Prostate gland (tissue), 2 donors: Measurements from ENCODE around the gene TRMU.
A peak's percentile ranks its signal among the peaks of the same experiment; 100 is the strongest.

Experiments
- CTCF ChIP-seq, 4 experiments: fragments of 200-600 bp in 2 of 4; fragments of 450-650 bp in 2 of 4; sonication (generic) in 2 of 4; IDR thresholded peaks; 1 replicate in 3 of 4; 2 replicates in 1 of 4; pipeline ENCODE4 v1.5.1; 2016 to 2019; ENCODE audit warnings: antibody characterized with exemption in 4 of 4, mild to moderate bottlenecking in 2 of 4, moderate library complexity in 2 of 4
- POLR2A ChIP-seq: fragments of 450-650 bp; IDR thresholded peaks from one replicate; pipeline ENCODE4 v1.6.1; 2016; ENCODE audit warnings: antibody characterized with exemption, mild to moderate bottlenecking

GRCh38 chr22:46352691-46353386, 17.3 kb downstream of the TRMU start:
- TF ChIP-seq CTCF (IDR thresholded peaks at IDR 0.05), result peak in 1 of 4 experiments; percentile 9
- no peak for TF ChIP-seq POLR2A
